OCI-LY3 (cell line): ENCODE results near the gene PLN.

Experiments used
- H2AFZ ChIP-seq: fragments of 200-600, 300-600 bp; shearing (Covaris generic); 2 replicates; pipeline ENCODE4 v1.6.0; 2014; ENCODE audit warnings: antibody characterized with exemption, low read depth, low read length
- H3K27ac ChIP-seq: fragments of 200-600, 300-600 bp; sonication (generic); 2 replicates; pipeline ENCODE4 v1.5.1; 2014; ENCODE audit warnings: mild to moderate bottlenecking, low read length, moderate library complexity, mixed read lengths
- H3K27me3 ChIP-seq: fragments of 200-600, 300-600 bp; sonication (generic); 2 replicates; pipeline ENCODE4 v1.6.1; 2014; ENCODE audit warnings: low read depth, low read length, mixed read lengths
- H3K36me3 ChIP-seq: fragments of 200-600, 300-600 bp; sonication (generic); replicated peaks from 2 replicates; pipeline ENCODE3; 2014; ENCODE audit warnings: low read depth, low read length, mixed read lengths
- H3K4me1 ChIP-seq: fragments of 300-600, 200-600 bp; sonication (generic); 2 replicates; pipeline ENCODE4 v1.6.1; 2014; ENCODE audit warnings: low read length, mixed read lengths
- H3K4me2 ChIP-seq: fragments of 200-600, 300-600 bp; sonication (generic); 2 replicates; pipeline ENCODE4 v1.6.1; 2014; ENCODE audit warnings: low read length, mixed read lengths
- H3K4me3 ChIP-seq: fragments of 300-600, 200-600 bp; sonication (generic); 2 replicates; pipeline ENCODE4 v1.5.1; 2014; ENCODE audit warnings: antibody characterized with exemption, mild to moderate bottlenecking, low read length, moderate library complexity
- H3K79me2 ChIP-seq: fragments of 300-600, 200-600 bp; shearing (Covaris generic); 2 replicates; pipeline ENCODE4 v1.6.1; 2014; ENCODE audit warnings: mild to moderate bottlenecking, low read length, mixed read lengths
- H3K9ac ChIP-seq: fragments of 300-600, 200-600 bp; shearing (Covaris generic); 2 replicates; pipeline ENCODE4 v1.6.0; 2014; ENCODE audit warnings: mild to moderate bottlenecking, low read length, moderate library complexity
- H3K9me3 ChIP-seq: fragments of 200-600, 300-600 bp; shearing (Covaris generic); 2 replicates; pipeline ENCODE4 v1.6.1; 2014; ENCODE audit warnings: low read length, mixed read lengths; ENCODE audit not compliant: insufficient read depth
- H4K20me1 ChIP-seq: fragments of 200-600, 300-600 bp; sonication (generic); 2 replicates; pipeline ENCODE4 v1.6.1; 2016; ENCODE audit warnings: low read length, mixed read lengths; ENCODE audit not compliant: insufficient read depth
- EZH2phosphoT487 ChIP-seq: fragments of 200-600 bp; shearing (Covaris generic); IDR thresholded peaks from 2 replicates; pipeline ENCODE4 v1.6.1; 2018; ENCODE audit warnings: antibody characterized with exemption, mixed run types, low read depth
- TF ChIP-seq, protein P1 (sequence below): fragments of 200-600, 300-600 bp; sonication (generic); IDR thresholded peaks from 2 replicates; pipeline ENCODE4 v1.5.1; 2014; ENCODE audit warnings: antibody characterized with exemption, low read length, low read depth

The PLN gene

GRCh38 chr6:118502169-118502568, 45.9 kb upstream of the PLN start:
- H3K9ac ChIP-seq: no peak overlapping the region
- H3K4me1 ChIP-seq: no peaks in the 10 kb centered on the region
- H3K4me3 ChIP-seq: no peak overlapping the region
- H3K27me3 ChIP-seq: no peaks in the 10 kb centered on the region
- H3K79me2 ChIP-seq: no peaks in the 10 kb centered on the region
- TF ChIP-seq, protein P1, sequence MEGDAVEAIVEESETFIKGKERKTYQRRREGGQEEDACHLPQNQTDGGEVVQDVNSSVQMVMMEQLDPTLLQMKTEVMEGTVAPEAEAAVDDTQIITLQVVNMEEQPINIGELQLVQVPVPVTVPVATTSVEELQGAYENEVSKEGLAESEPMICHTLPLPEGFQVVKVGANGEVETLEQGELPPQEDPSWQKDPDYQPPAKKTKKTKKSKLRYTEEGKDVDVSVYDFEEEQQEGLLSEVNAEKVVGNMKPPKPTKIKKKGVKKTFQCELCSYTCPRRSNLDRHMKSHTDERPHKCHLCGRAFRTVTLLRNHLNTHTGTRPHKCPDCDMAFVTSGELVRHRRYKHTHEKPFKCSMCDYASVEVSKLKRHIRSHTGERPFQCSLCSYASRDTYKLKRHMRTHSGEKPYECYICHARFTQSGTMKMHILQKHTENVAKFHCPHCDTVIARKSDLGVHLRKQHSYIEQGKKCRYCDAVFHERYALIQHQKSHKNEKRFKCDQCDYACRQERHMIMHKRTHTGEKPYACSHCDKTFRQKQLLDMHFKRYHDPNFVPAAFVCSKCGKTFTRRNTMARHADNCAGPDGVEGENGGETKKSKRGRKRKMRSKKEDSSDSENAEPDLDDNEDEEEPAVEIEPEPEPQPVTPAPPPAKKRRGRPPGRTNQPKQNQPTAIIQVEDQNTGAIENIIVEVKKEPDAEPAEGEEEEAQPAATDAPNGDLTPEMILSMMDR: no peak
- no peak for TF ChIP-seq EZH2phosphoT487
- H3K27ac ChIP-seq: no peak overlapping the region
- no peak overlapping the region for H2AFZ ChIP-seq
- H3K4me2 ChIP-seq: no peak overlapping the region
- H3K9me3 ChIP-seq: no peaks in the 10 kb centered on the region
- H4K20me1 ChIP-seq: no peaks in the 10 kb centered on the region
- H3K36me3 ChIP-seq: no peaks in the 10 kb centered on the region

DNA sequence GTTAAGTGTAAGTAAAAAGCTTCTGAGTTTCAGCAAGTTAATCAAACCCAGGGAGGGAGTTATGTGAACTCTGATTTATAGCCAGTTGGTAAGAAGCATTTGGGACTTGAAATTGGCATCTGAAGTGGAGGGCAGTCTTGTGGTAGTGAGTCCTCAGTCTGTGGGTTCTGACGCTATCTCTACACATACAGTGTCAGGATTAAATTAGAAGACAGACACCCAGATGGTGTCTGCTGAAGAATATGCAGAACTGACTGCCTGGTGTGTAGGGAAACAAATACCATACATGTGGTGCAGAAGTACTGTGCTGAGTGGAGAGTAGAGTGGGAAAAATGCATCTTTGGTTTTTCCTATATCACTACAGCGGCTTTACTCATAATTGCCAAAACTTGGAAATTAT, 43.5 kb upstream of the PLN start:
- Histone ChIP-seq H2AFZ (no peak overlapping the region), H3K4me2 (no peak overlapping the region), H3K9me3 (no peaks in the 10 kb centered on the region), H3K36me3 (no peaks in the 10 kb centered on the region), H3K79me2 (no peaks in the 10 kb centered on the region), H3K27ac (no peak overlapping the region), H3K9ac (no peak overlapping the region), H4K20me1 (no peaks in the 10 kb centered on the region), H3K4me1 (no peaks in the 10 kb centered on the region), H3K4me3 (no peak overlapping the region), H3K27me3 (no peaks in the 10 kb centered on the region)
- TF ChIP-seq EZH2phosphoT487: no peak
- TF ChIP-seq, protein P1: no peak

DNA sequence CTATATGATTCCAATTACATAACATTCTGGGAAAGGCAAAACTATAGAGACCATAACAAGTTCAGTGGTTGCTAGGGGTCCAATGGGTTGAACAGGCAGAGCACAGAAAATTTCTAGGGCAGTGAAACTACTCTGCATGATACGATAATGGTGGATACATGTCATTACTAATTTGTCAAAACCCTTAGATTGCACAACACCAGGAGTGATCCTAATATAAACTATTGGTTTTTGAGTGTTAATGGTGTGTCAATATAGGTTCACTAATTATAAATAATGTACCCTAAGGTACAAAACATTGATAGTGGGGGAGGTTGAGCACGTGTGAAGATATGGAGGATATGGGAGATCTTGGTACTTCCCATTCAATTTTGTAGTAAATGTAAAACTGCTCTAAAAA, 42.4 kb upstream of the PLN start:
- H3K79me2 ChIP-seq: no peaks in the 10 kb centered on the region
- H3K27ac ChIP-seq: no peak overlapping the region
- H3K4me2 ChIP-seq: no peak overlapping the region
- TF ChIP-seq, protein P1: no peak
- TF ChIP-seq EZH2phosphoT487: no peak
- H3K4me1 ChIP-seq: no peaks in the 10 kb centered on the region
- H3K4me3 ChIP-seq: no peak overlapping the region
- no peaks in the 10 kb centered on the region for H4K20me1 ChIP-seq
- H3K9me3 ChIP-seq: no peaks in the 10 kb centered on the region
- H3K27me3 ChIP-seq: no peaks in the 10 kb centered on the region
- H3K9ac ChIP-seq: no peak overlapping the region
- H2AFZ ChIP-seq: no peak overlapping the region
- no peaks in the 10 kb centered on the region for H3K36me3 ChIP-seq

GRCh38 chr6:118506071-118506638, 41.9 kb upstream of the PLN start:
- H3K4me1 ChIP-seq: no peaks in the 10 kb centered on the region
- H4K20me1 ChIP-seq: no peaks in the 10 kb centered on the region
- no peak overlapping the region for H3K9ac ChIP-seq
- no peak overlapping the region for H3K4me3 ChIP-seq
- no peaks in the 10 kb centered on the region for H3K27me3 ChIP-seq
- H3K4me2 ChIP-seq: no peak overlapping the region
- H3K36me3 ChIP-seq: no peaks in the 10 kb centered on the region
- TF ChIP-seq, protein P1: no peak
- no peak for TF ChIP-seq EZH2phosphoT487
- H3K27ac ChIP-seq: no peak overlapping the region
- no peaks in the 10 kb centered on the region for H3K9me3 ChIP-seq
- no peaks in the 10 kb centered on the region for H3K79me2 ChIP-seq
- H2AFZ ChIP-seq: no peak overlapping the region
